GM10266 (cell line): Measurements from ENCODE around the gene SYT17.

Experiments used
- DNase-seq: peaks from one replicate; pipeline ENCODE4 v3.0.0; 2012; ENCODE audit errors: extremely low spot score
- TF ChIP-seq, protein P1 (sequence below): IDR thresholded peaks from 2 replicates; pipeline ENCODE4 v1.5.1; 2012; ENCODE audit warnings: mild to moderate bottlenecking, low read depth; ENCODE audit not compliant: control insufficient read depth, insufficient read depth; ENCODE audit errors: missing control alignments

SYT17 gene

DNA sequence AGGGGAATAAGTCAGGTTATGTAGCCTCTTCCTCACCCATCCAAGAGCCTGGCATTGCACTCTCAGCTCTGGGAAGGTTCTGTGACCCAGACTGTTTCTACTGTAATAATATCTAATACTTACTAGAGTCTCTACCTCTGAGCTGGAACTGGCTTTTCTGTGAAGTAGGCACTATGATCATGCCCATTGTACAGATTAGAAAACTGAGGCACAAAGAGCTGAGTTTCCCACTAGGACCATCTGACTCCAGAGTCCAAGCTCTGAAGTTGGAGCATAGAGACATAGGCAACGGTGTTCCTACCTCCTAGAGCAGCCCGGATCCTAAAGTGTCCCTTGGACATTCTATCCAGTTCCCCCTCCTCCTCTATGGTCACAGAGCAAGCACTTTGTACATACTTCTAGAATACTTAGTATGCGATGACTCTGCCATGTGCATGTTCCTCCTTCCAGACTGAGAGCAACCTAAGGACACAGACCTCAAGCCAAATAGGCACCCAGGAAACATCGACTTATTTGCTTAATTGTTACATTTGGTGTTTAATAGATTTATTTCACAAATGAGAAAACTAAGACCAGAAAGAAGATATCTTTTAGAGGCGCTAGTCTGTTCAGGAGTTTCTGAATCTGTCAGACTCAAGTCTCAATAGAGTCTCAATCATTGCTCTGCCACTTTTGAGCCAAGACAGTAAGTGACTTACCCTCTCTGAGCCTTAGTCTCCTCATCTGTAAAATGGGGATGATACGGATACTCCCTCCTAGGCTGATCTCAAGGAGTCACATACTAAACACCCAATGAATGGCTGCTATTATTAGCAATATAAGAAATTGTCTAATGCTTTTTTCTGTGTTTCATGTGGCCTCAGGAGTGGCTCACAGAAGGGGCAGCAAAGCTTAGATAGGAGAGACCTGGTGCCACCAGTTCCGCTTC is 121.1 kb downstream of the SYT17 start:
- TF ChIP-seq, protein P1, sequence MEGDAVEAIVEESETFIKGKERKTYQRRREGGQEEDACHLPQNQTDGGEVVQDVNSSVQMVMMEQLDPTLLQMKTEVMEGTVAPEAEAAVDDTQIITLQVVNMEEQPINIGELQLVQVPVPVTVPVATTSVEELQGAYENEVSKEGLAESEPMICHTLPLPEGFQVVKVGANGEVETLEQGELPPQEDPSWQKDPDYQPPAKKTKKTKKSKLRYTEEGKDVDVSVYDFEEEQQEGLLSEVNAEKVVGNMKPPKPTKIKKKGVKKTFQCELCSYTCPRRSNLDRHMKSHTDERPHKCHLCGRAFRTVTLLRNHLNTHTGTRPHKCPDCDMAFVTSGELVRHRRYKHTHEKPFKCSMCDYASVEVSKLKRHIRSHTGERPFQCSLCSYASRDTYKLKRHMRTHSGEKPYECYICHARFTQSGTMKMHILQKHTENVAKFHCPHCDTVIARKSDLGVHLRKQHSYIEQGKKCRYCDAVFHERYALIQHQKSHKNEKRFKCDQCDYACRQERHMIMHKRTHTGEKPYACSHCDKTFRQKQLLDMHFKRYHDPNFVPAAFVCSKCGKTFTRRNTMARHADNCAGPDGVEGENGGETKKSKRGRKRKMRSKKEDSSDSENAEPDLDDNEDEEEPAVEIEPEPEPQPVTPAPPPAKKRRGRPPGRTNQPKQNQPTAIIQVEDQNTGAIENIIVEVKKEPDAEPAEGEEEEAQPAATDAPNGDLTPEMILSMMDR = no peak

DNA sequence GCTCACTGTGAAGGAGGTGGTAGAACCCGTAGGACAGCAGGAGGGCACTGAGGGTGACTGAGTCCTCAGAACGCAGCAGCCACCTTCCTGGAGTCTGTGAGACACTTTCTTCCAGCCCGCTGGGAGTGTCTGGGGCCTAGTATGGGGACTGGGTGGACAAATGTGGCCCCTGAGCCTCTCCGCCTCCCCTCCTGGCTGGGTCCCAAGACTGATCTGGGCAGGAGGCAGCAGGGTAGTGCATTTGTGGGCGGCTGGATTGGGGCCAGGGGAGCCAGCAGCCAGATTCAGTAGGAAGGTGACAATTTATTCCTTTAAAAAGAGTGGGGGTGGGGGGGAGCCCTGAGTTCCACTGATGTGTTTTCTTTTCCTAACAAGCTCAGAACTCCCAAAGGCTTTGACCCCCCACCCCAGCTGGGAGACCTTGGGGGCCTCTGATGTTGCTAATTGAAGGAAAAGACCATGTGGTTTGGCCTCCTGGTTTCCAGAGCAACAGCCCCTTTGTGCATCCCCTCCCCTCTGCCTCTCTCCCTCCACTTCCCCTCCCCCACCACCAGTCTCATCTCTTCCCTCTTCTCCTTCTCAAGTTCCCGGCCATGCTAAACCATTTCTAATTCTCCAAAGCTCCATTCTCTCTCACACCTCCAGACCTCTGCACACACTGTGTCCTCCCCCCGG is 121.9 kb downstream of the SYT17 start:
- TF ChIP-seq, protein P1 = no peak
- DNase-seq = no peak

More for the DNA sequence above, 121.1 kb downstream of the SYT17 start:
- no peak for DNase-seq

DNA sequence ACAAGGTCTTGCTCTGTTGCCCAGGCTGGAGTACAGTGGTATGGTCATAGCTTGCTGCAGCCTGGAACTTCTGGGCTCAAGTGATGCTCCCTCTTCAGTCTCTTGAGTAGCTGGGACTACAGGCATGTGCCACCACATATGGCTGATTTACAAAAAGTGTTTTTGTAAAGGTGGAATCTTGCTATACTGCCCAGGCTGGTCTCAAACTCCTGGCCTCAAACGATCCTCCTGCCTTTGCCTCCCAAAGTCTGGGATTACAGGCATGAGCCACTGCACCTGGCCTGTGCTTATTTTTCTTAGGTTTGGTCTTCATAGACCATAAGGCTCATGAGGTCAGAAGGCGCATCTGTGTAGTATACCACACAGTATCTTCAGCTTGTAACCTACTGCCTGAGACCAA is 122.8 kb downstream of the SYT17 start:
- TF ChIP-seq, protein P1 = no peak
- DNase-seq = no peak

DNA sequence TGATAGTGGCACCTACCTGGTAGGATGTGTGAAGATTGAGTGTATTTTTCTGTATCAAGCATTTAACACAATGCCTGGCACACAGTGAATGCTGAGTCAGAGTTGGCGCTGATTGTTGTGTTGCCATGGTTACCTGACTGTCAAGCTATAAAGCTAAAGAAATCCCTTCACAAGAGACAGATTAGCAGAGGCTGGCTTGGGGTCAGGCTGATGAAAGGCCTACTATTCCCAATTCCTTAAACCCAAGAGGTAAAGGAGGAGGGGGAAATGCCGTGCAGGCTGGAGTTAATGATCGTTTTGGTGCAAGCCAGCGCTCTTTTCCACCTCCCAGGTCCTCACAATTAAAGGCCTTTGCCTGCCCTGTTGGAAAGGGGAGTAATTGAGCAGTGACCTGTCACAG is 123.4 kb downstream of the SYT17 start:
- no peak for DNase-seq

GRCh38 chr16:19292186-19292585 is 124.1 kb downstream of the SYT17 start:
- TF ChIP-seq, protein P1 = no peak
- DNase-seq = no peak

More for the DNA sequence above, 123.4 kb downstream of the SYT17 start:
- TF ChIP-seq, protein P1 = no peak

GRCh38 chr16:19294156-19294649 is 126.2 kb downstream of the SYT17 start:
- TF ChIP-seq, protein P1 = no peak
- DNase-seq = peak; percentile 66
